HepG2 (cell line): ENCODE measurements around the gene MPG. TPM values are rescaled to one million over a fixed set of nuclear protein-coding genes. Genes with fewer than 3 reads are reported as not detected.
A peak's percentile ranks its signal among the peaks of the same experiment; 100 is the strongest.

Source experiments
- ARNT ChIP-seq: fragments of 450-650 bp; IDR thresholded peaks from 2 replicates; pipeline ENCODE4 v1.6.1; 2017
- BRF2 ChIP-seq: sonication (generic); formaldehyde crosslinking; IDR thresholded peaks from 2 replicates; pipeline ENCODE4 v1.8.1; 2022; ENCODE audit warnings: mild to moderate bottlenecking, missing genetic modification reagents
- FOXP4 ChIP-seq: sonication (generic); formaldehyde crosslinking; IDR thresholded peaks from 2 replicates; pipeline ENCODE4 v1.4.0; 2020; ENCODE audit warnings: missing genetic modification reagents
- GATAD1 ChIP-seq: IDR thresholded peaks from 2 replicates; pipeline ENCODE4 v1.6.1; 2016; ENCODE audit warnings: missing genetic modification reagents, missing compliant biosample characterization
- HMGXB4 ChIP-seq, 2 experiments: sonication (generic) in 1 of 2; formaldehyde crosslinking in 1 of 2; IDR thresholded peaks; 2 replicates each; pipeline versions ENCODE4 v1.4.0 to v1.6.1; 2018 to 2020; ENCODE audit warnings: missing genetic modification reagents in 2 of 2, borderline replicate concordance in 1 of 2, low read depth in 1 of 2, mild to moderate bottlenecking in 1 of 2, missing biosample characterization in 1 of 2
- HOXA7 ChIP-seq: sonication (generic); formaldehyde crosslinking; IDR thresholded peaks from 2 replicates; pipeline ENCODE4 v1.8.1; 2022; ENCODE audit warnings: mild to moderate bottlenecking, missing genetic modification reagents, moderate library complexity
- ISL2 ChIP-seq: sonication (generic); formaldehyde crosslinking; IDR thresholded peaks from 2 replicates; pipeline ENCODE4 v1.5.0; 2020; ENCODE audit warnings: missing genetic modification reagents
- LRRFIP1 ChIP-seq: sonication (generic); formaldehyde crosslinking; conservative IDR thresholded peaks from 2 replicates; pipeline ENCODE4 v1.4.0; 2020; ENCODE audit warnings: missing genetic modification reagents
- MED13 ChIP-seq: sonication (generic); formaldehyde crosslinking; IDR thresholded peaks from 2 replicates; pipeline ENCODE4 v1.5.0; 2020; ENCODE audit warnings: missing genetic modification reagents
- RFXAP ChIP-seq: sonication (generic); formaldehyde crosslinking; IDR thresholded peaks from 2 replicates; pipeline ENCODE4 v1.4.0; 2020; ENCODE audit warnings: missing genetic modification reagents, borderline replicate concordance
- ZC3H4 ChIP-seq: sonication (generic); formaldehyde crosslinking; IDR thresholded peaks from 2 replicates; pipeline ENCODE4 v1.4.0; 2020; ENCODE audit warnings: missing genetic modification reagents, borderline replicate concordance
- ZNF12 ChIP-seq: sonication (generic); formaldehyde crosslinking; IDR thresholded peaks from 2 replicates; pipeline ENCODE4 v1.5.0; 2020; ENCODE audit warnings: missing genetic modification reagents
- ZNF30 ChIP-seq: sonication (generic); formaldehyde crosslinking; IDR thresholded peaks from 2 replicates; pipeline ENCODE4 v1.5.0; 2020; ENCODE audit warnings: mild to moderate bottlenecking, missing genetic modification reagents
- ZNF597 ChIP-seq: sonication (generic); formaldehyde crosslinking; IDR thresholded peaks from 2 replicates; pipeline ENCODE4 v1.5.0; 2020; ENCODE audit warnings: missing genetic modification reagents
- ZNF607 ChIP-seq: sonication (generic); formaldehyde crosslinking; IDR thresholded peaks from 2 replicates; pipeline ENCODE4 v1.5.1; 2020; ENCODE audit warnings: missing genetic modification reagents, mild to moderate bottlenecking, borderline replicate concordance
- ZNF629 ChIP-seq: sonication (generic); formaldehyde crosslinking; conservative IDR thresholded peaks from 2 replicates; pipeline ENCODE4 v1.5.0; 2020; ENCODE audit warnings: missing genetic modification reagents
- ZNF704 ChIP-seq: sonication (generic); formaldehyde crosslinking; IDR thresholded peaks from 2 replicates; pipeline ENCODE4 v1.8.1; 2023; ENCODE audit warnings: mild to moderate bottlenecking, inconsistent platforms, moderate library complexity, missing genetic modification reagents, borderline replicate concordance
- ZNF720 ChIP-seq: sonication (generic); formaldehyde crosslinking; IDR thresholded peaks from 2 replicates; pipeline ENCODE4 v1.4.0; 2020; ENCODE audit warnings: missing genetic modification reagents
- polyA plus RNA-seq, 8 experiments: library from polyadenylated mRNA; depleted of rRNA in 3 of 8; stranded (reverse) in 7 of 8; unstranded in 1 of 8; fragments of >200 nt; fragmentation: Illumina TruSeq in 4 of 8; extraction: Trizol in 4 of 8; gene quantifications; 2 replicates each; pipeline versions ENCODE4 v1.2.1 to v1.2.3, GENCODE V29; 2011 to 2016; ENCODE audit warnings: low read depth in 4 of 8, missing spikeins in 1 of 8, mixed read lengths in 1 of 8; ENCODE audit not compliant: insufficient read depth in 1 of 8
- total RNA-seq, 5 experiments: library from RNA; depleted of rRNA; stranded (reverse); fragments of >200 nt; fragmentation: Illumina TruSeq; extraction: Trizol; gene quantifications; 2 replicates each; pipeline ENCODE4 v1.2.3, GENCODE V29; 2016; ENCODE audit warnings: low read depth in 1 of 5

MPG gene
- total and polyA plus RNA-seq, 2 of the 13 experiments (the other 11 are each of a cell fraction or from before 2014, with no cell fraction given), result 59.1 to 62.5 TPM

- peak in 1 of 2 experiments; percentile 46; a peak in 1 of 4 replicates for TF ChIP-seq HMGXB4 (CRISPR knock-in tag; IDR thresholded peaks at IDR 0.05; ENCODE audit: borderline replicate concordance in 1 of 2, low read depth in 1 of 2)
- no peak for TF ChIP-seq FOXP4 (CRISPR knock-in tag)
- peak; percentile 49 for TF ChIP-seq ISL2
- TF ChIP-seq GATAD1, result peak; percentile 66
- TF ChIP-seq HOXA7 (CRISPR knock-in tag), result 0 out of 2 replicates have a peak, but pooled peaks have one; percentile 8
- 0 out of 2 replicates have a peak, but pooled peaks have one; percentile 54 for TF ChIP-seq ZNF30 (CRISPR knock-in tag)
- TF ChIP-seq ZNF704, result peak; percentile 91
- TF ChIP-seq ZNF720 (CRISPR knock-in tag), result no peak
- TF ChIP-seq LRRFIP1, result no peak
- TF ChIP-seq RFXAP (CRISPR knock-in tag), result peak; percentile 73; the same call in 1 of the 2 replicates
- TF ChIP-seq ZNF607, result no peak; the same call in 1 of the 2 replicates
- no peak for TF ChIP-seq ZNF597 (CRISPR knock-in tag)
- no peak for TF ChIP-seq ZNF12 (CRISPR knock-in tag)
- TF ChIP-seq ARNT, result no peak
- no peak for TF ChIP-seq BRF2 (CRISPR knock-in tag)
- no peak for TF ChIP-seq ZC3H4 (CRISPR knock-in tag)
- TF ChIP-seq MED13 (CRISPR knock-in tag), result no peak
- TF ChIP-seq ZNF629, result no peak; the same call in 1 of the 2 replicates
Measured at GRCh38 chr16:53346-54236, 24.4 kb upstream of the MPG start, which contains the start of the genes POLR3K and SNRNP25 (continued).
